Neural cell (in vitro differentiated cells): ENCODE measurements around the gene GCFC2. TPM values are rescaled to one million over a fixed set of nuclear protein-coding genes. Genes with fewer than 3 reads are reported as not detected.
A peak's percentile ranks its signal among the peaks of the same experiment; 100 is the strongest.

Experiments
- H2AFZ ChIP-seq: fragments of 200-600, 300-800 bp; sonication (generic), shearing (Covaris generic); 2 replicates; pipeline ENCODE4 v1.6.0; 2014; ENCODE audit warnings: low read depth, mild to moderate bottlenecking, antibody characterized with exemption, low read length, moderate library complexity
- H3F3A ChIP-seq: fragments of 200-600 bp; shearing (Covaris generic); 2 replicates; pipeline ENCODE4 v1.6.1; 2016; ENCODE audit warnings: mild to moderate bottlenecking, moderate library complexity, mixed read lengths, antibody characterized with exemption, low read length; ENCODE audit not compliant: insufficient read depth, poor library complexity, severe bottlenecking
- H3K27ac ChIP-seq: fragments of 200-600, 300-800 bp; sonication (generic), shearing (Covaris generic); 2 replicates; pipeline ENCODE4 v1.5.1; 2014; ENCODE audit warnings: mild to moderate bottlenecking, low read length, moderate library complexity
- H3K27me3 ChIP-seq: fragments of 300-800, 200-600 bp; sonication (generic), shearing (Covaris generic); 2 replicates; pipeline ENCODE4 v1.6.0; 2014; ENCODE audit warnings: mild to moderate bottlenecking, low read depth, low read length, moderate library complexity; ENCODE audit not compliant: insufficient read depth
- H3K36me3 ChIP-seq: fragments of 300-800, 200-600 bp; sonication (generic), shearing (Covaris generic); 2 replicates; pipeline ENCODE4 v1.5.1; 2014; ENCODE audit warnings: mild to moderate bottlenecking, antibody characterized with exemption, low read length, moderate library complexity; ENCODE audit not compliant: insufficient read depth
- H3K4me2 ChIP-seq: fragments of 300-800, 200-600 bp; sonication (generic), shearing (Covaris generic); 2 replicates; pipeline ENCODE4 v1.6.0; 2014; ENCODE audit warnings: mild to moderate bottlenecking, low read length
- H3K4me3 ChIP-seq: fragments of 300-800, 200-600 bp; sonication (generic), shearing (Covaris generic); 2 replicates; pipeline ENCODE4 v1.5.1; 2014; ENCODE audit warnings: mild to moderate bottlenecking, low read length, moderate library complexity
- H3K79me2 ChIP-seq: fragments of 200-600 bp; shearing (Covaris generic); replicated peaks from 2 replicates; pipeline ENCODE4 v1.6.0; 2014; ENCODE audit warnings: mild to moderate bottlenecking, low read length, moderate library complexity; ENCODE audit not compliant: insufficient read depth
- H3K9ac ChIP-seq: fragments of 300-800, 200-600 bp; sonication (generic), shearing (Covaris generic); 2 replicates; pipeline ENCODE4 v1.6.1; 2016; ENCODE audit warnings: mild to moderate bottlenecking, low read length, mixed read lengths
- H3K9me2 ChIP-seq: fragments of 200-600 bp; shearing (Covaris generic); 2 replicates; pipeline ENCODE4 v1.6.1; 2016; ENCODE audit warnings: mild to moderate bottlenecking, low read length, mixed read lengths; ENCODE audit not compliant: insufficient read depth
- H3K9me3 ChIP-seq: fragments of 200-600, 300-800 bp; sonication (generic), shearing (Covaris generic); 2 replicates; pipeline ENCODE4 v1.6.1; 2016; ENCODE audit warnings: mild to moderate bottlenecking, mixed run types, low read length, moderate library complexity, mixed read lengths
- H4K20me1 ChIP-seq: fragments of 200-600 bp; shearing (Covaris generic); 2 replicates; pipeline ENCODE4 v1.6.1; 2016; ENCODE audit warnings: mild to moderate bottlenecking, mixed run types; ENCODE audit not compliant: insufficient read depth
- CTCF ChIP-seq: fragments of 450-650 bp; IDR thresholded peaks from 2 replicates; pipeline ENCODE4 v1.5.1; 2014; ENCODE audit warnings: antibody characterized with exemption, mild to moderate bottlenecking, moderate library complexity; ENCODE audit not compliant: poor library complexity, severe bottlenecking
- EP300 ChIP-seq: fragments of 450-650 bp; conservative IDR thresholded peaks from 2 replicates; pipeline ENCODE4 v1.6.1; 2014; ENCODE audit warnings: antibody characterized with exemption, mild to moderate bottlenecking, moderate library complexity; ENCODE audit not compliant: poor library complexity, severe bottlenecking
- EZH2 ChIP-seq: fragments of 200-600, 300-800 bp; shearing (Covaris generic), sonication (generic); IDR thresholded peaks from 2 replicates; pipeline ENCODE4 v1.6.1; 2014; ENCODE audit warnings: antibody characterized with exemption, low read length, borderline replicate concordance, mild to moderate bottlenecking; ENCODE audit not compliant: insufficient read depth, poor library complexity, severe bottlenecking
- MXI1 ChIP-seq: fragments of 450-650 bp; conservative IDR thresholded peaks from 2 replicates; pipeline ENCODE4 v1.6.1; 2014; ENCODE audit warnings: antibody characterized with exemption, mild to moderate bottlenecking; ENCODE audit not compliant: poor library complexity, severe bottlenecking
- POLR2AphosphoS5 ChIP-seq: IDR thresholded peaks from 2 replicates; pipeline ENCODE4 v1.6.1; 2012
- RAD21 ChIP-seq: fragments of 450-650 bp; conservative IDR thresholded peaks from 2 replicates; pipeline ENCODE4 v1.6.1; 2014; ENCODE audit warnings: antibody characterized with exemption, mild to moderate bottlenecking, moderate library complexity
- REST ChIP-seq: IDR thresholded peaks from 2 replicates; pipeline ENCODE4 v1.6.1; 2012; ENCODE audit warnings: borderline replicate concordance
- SMC3 ChIP-seq: fragments of 450-650 bp; conservative IDR thresholded peaks from 2 replicates; pipeline ENCODE4 v1.6.1; 2014; ENCODE audit warnings: antibody characterized with exemption, mild to moderate bottlenecking, moderate library complexity; ENCODE audit not compliant: poor library complexity
- TAF1 ChIP-seq: IDR thresholded peaks from 2 replicates; pipeline ENCODE4 v1.6.1; 2012; ENCODE audit warnings: low read depth
- polyA plus RNA-seq: library from polyadenylated mRNA; depleted of rRNA; stranded (reverse); fragments of >200 nt; gene quantifications from 2 replicates; pipeline ENCODE4 v1.2.3, GENCODE V29; 2014

The GCFC2 gene
- polyA plus RNA-seq, 1 donor from 2014 or later = 2.5 TPM

- H3K27me3 ChIP-seq = no peaks in the 10 kb centered on the region
- no peaks in the 10 kb centered on the region for H3F3A ChIP-seq
- H3K4me3 ChIP-seq = no peak overlapping the region
- no peaks in the 10 kb centered on the region for H3K79me2 ChIP-seq
- no peak overlapping the region for H3K27ac ChIP-seq
- H2AFZ ChIP-seq = no peak overlapping the region
- no peak overlapping the region for H3K9ac ChIP-seq
- no peak for TF ChIP-seq POLR2AphosphoS5
- no peak for TF ChIP-seq MXI1
- no peak for TF ChIP-seq EP300
- TF ChIP-seq TAF1 = no peak
- TF ChIP-seq RAD21 = no peak
- TF ChIP-seq EZH2 = no peak
- TF ChIP-seq SMC3 = no peak
- no peaks in the 10 kb centered on the region for H4K20me1 ChIP-seq
- H3K9me3 ChIP-seq = no peaks in the 10 kb centered on the region
- H3K9me2 ChIP-seq = no peaks in the 10 kb centered on the region
- H3K36me3 ChIP-seq = no peaks in the 10 kb centered on the region
- no peak overlapping the region for H3K4me2 ChIP-seq
Observed at GRCh38 chr2:75632091-75632701, 78.5 kb downstream of the GCFC2 start.

- H2AFZ ChIP-seq = no peak overlapping the region
- no peaks in the 10 kb centered on the region for H3K36me3 ChIP-seq
- no peaks in the 10 kb centered on the region for H3K9me3 ChIP-seq
- H3K9ac ChIP-seq = no peak overlapping the region
- H3K4me2 ChIP-seq = no peak overlapping the region
- H3K79me2 ChIP-seq = no peaks in the 10 kb centered on the region
- H3K9me2 ChIP-seq = no peaks in the 10 kb centered on the region
- H3F3A ChIP-seq = no peaks in the 10 kb centered on the region
- H4K20me1 ChIP-seq = no peaks in the 10 kb centered on the region
- no peaks in the 10 kb centered on the region for H3K27me3 ChIP-seq
- H3K27ac ChIP-seq = no peak overlapping the region
- H3K4me3 ChIP-seq = no peak overlapping the region
- TF ChIP-seq EP300 = no peak
- TF ChIP-seq SMC3 = peak; percentile 95
- TF ChIP-seq REST = no peak
- peak; percentile 90 for TF ChIP-seq RAD21
- TF ChIP-seq EZH2 = no peak
- TF ChIP-seq CTCF = peak; percentile 89
- TF ChIP-seq POLR2AphosphoS5 = no peak
- TF ChIP-seq TAF1 = no peak
- no peak for TF ChIP-seq MXI1
Observed at GRCh38 chr2:75627902-75628504, 82.7 kb downstream of the GCFC2 start.
